HFF-Myc (cell line): ENCODE measurements around the gene U2AF2.

Experiments
- DNase-seq: peaks from one replicate; pipeline ENCODE4 v3.0.0-alpha.2; 2011; ENCODE audit warnings: low read depth; ENCODE audit errors: extremely low read depth
- H3K4me3 ChIP-seq: replicated peaks from 2 replicates; pipeline ENCODE4 v1.5.1; 2011; ENCODE audit warnings: low read depth, mild to moderate bottlenecking, control low read depth, low read length
- TF ChIP-seq, protein P1 (sequence below): IDR thresholded peaks from 2 replicates; pipeline ENCODE4 v1.5.1; 2012; ENCODE audit warnings: mild to moderate bottlenecking, low read depth, low read length, control low read depth; ENCODE audit errors: missing control alignments

Gene U2AF2

DNA sequence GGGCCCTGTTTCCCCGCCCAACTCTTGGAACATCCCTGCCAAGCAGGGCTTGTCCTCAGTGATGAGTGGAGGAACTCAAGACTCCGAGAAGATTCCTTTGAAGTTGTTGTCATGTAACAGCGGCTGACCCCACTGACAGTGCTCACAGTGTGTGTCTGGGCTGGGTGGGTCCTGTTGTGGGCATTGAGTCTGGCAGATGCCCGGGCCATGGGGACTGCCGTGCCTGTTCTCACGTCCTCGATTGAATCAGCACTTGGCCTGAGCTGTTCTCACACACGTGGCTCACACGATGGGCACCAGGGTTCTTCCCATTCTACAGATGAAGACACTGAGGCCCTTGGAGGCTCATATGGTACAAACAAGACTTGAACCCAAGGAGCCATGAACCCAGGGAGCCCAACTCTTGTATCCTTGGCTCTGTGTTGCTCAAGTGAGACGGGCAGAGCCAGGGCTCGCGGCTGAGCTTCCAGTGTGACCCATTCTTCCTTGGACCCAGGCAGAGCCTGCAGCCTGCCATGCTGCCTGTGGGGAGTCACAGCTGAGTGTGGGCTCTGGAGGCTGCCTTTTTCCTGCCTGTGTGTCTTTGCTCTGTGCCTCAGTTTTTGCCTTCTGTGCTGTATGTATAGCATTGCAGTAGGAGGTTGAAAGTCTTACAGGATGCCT, 11.6 kb downstream of the U2AF2 start:
- TF ChIP-seq, protein P1, sequence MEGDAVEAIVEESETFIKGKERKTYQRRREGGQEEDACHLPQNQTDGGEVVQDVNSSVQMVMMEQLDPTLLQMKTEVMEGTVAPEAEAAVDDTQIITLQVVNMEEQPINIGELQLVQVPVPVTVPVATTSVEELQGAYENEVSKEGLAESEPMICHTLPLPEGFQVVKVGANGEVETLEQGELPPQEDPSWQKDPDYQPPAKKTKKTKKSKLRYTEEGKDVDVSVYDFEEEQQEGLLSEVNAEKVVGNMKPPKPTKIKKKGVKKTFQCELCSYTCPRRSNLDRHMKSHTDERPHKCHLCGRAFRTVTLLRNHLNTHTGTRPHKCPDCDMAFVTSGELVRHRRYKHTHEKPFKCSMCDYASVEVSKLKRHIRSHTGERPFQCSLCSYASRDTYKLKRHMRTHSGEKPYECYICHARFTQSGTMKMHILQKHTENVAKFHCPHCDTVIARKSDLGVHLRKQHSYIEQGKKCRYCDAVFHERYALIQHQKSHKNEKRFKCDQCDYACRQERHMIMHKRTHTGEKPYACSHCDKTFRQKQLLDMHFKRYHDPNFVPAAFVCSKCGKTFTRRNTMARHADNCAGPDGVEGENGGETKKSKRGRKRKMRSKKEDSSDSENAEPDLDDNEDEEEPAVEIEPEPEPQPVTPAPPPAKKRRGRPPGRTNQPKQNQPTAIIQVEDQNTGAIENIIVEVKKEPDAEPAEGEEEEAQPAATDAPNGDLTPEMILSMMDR = no peak
- no peak for DNase-seq
- no peak overlapping the region for H3K4me3 ChIP-seq

DNA sequence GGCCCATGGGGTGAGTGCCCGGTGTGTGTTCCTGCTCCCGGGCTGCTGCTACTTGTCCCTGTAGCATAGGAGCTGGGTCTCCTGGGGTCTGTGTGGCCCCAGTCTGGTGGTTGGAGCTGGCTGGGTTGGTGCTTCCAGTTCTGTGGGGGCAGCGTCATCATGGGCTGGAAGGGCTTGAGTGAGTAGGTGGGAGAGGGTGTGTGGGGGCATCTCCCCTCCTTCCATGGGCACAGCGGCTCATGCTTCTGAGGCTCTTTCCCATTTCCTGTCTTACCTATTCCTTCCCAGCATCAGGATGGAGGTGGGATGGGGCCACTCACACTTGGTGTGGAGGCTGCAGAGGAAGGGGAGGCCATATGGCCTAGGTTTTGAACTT, 12.2 kb downstream of the U2AF2 start:
- H3K4me3 ChIP-seq = no peak overlapping the region
- TF ChIP-seq, protein P1 = no peak
- no peak for DNase-seq

- TF ChIP-seq, protein P1 = no peak
- DNase-seq = no peak
- H3K4me3 ChIP-seq = no peak overlapping the region
These were observed 12.7 kb downstream of the U2AF2 start for GRCh38 chr19:55667511-55667910.

- no peak for DNase-seq
- no peak overlapping the region for H3K4me3 ChIP-seq
- TF ChIP-seq, protein P1 = no peak
These were observed 13.1 kb downstream of the U2AF2 start for GRCh38 chr19:55667958-55668357.

DNA sequence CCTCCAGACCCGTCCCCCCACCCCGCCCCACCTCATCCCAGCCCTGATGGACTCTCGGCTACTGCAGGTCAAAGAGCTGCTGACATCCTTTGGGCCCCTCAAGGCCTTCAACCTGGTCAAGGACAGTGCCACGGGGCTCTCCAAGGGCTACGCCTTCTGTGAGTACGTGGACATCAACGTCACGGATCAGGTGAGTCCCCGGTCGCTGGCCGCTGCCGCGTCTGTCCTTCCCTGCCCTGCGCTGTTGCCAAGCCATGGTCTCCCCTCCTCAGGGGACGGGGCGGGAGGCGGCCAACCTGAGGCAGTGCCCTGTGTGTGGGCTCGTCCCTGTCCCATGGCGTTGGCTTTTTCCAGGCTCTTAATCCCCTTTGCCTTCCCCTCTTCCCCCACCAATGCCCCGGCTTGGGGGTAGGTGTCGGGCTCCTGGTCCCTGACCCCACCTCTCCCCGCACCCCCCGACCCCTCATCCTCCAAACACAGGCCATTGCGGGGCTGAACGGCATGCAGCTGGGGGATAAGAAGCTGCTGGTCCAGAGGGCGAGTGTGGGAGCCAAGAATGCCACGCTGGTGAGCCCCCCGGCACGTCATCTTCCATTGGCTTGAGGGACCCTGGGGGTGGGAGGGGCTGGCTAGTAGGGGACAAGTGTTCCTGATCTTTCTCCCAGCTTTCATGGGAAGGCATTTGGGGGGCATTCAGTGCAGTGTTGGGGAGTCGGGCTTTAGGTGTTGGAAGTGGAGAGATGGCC, 13.9 kb downstream of the U2AF2 start:
- TF ChIP-seq, protein P1 = no peak

GRCh38 chr19:55669418-55670279, 14.8 kb downstream of the U2AF2 start:
- no peak for DNase-seq
- TF ChIP-seq, protein P1 = no peak
- no peak overlapping the region for H3K4me3 ChIP-seq

More for the DNA sequence above, 13.9 kb downstream of the U2AF2 start:
- no peak overlapping the region for H3K4me3 ChIP-seq
- no peak for DNase-seq
